Measurements from ENCODE around the gene CDK16.

- TF ChIP-seq EZH2 (IDR thresholded peaks at IDR 0.05; ENCODE audit: borderline replicate concordance, insufficient read depth, low read depth, low read length, poor library complexity, severe bottlenecking), result no peak
- no peak for TF ChIP-seq CTCF (IDR thresholded peaks at IDR 0.05)
These were observed 15.6 kb upstream of the CDK16 start for GRCh38 chrX:47202877-47203276.

Measured in B cell (primary cell).